ENCODE results near the gene RPF1.
"Not testable (repeated sequence)": the region's sequence is repeated elsewhere in the genome, so short reads cannot be mapped to it uniquely, and the experiment has no call there.

Gene RPF1

DNA sequence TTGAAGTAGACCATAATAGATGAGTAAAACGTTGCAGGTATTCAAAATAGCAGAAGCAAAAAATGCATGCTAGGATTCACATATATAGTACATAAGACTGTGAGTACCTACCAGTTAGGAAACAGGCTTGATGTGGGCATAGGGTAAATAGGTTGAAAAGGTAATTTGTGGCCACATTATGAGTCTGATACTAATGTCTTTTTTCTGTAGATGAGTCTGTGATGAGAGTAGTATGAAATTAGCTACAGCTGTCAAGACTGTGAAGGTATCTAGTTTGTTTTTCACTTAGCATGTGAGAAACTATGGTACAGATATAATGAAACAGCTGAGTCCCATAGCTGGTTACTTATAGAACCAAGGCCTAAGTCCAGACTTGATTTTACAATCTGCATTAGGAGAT, 14.7 kb downstream of the RPF1 start:
- no peak for DNase-seq

GRCh38 chr1:84496498-84496897, 17.4 kb downstream of the RPF1 start:
- DNase-seq, result no peak

GRCh38 chr1:84497631-84498275, 18.7 kb downstream of the RPF1 start:
- peak; percentile 33 for DNase-seq

GRCh38 chr1:84502927-84503326, 23.9 kb downstream of the RPF1 start:
- DNase-seq, result no peak

DNA sequence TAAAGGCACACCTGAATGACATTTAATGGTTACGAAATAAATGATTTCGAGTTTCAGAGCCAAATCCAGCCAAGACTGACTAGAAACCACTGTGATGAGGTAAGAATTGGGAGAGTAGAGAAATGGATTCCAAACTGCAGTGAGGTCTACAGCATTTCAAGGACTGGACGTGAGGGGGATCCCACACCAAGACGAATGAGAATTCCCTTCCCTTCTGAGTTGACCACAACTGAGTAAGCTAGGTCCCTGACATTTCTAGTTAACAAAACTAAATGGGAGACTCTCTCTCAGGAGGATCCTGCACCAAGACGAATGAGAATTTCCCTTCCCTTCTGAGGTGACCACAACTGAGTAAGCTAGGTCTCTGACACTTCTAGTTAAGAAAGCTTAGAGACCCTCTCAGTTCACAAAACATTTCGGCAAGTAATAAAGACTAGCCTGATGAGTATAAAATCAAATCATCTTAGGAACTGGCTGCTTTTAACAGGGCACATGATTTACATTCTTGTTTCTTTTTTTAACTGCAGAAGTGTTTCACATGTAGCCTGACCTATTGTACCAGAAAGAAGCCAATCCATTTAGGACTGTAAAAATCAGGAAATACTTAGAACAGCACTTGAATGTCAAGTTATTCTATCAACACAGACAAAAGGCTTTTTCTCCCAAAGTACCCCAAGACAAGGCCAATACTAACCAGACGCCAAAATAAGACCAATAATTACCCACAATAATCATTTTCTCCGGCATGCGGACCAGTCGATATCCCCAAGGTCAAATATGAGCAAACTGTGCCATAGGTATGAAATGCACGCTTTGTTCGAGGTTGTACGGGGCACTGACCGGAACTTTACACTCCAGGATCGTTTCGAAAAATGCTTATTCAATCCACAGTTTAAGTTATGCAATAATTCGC, 25.8 kb downstream of the RPF1 start:
- peak; percentile 28 for DNase-seq

- peak; percentile 83 for DNase-seq
Measured at GRCh38 chr1:84505493-84506001, 26.5 kb downstream of the RPF1 start.

GRCh38 chr1:84506002-84506728, 27.1 kb downstream of the RPF1 start, which contains the start of the genes GNG5 and SPATA1:
Gene GNG5, minus strand, starts transcription at chr1:84506581. Its CDS starts 490 bp downstream, at chr1:84506091.
Gene SPATA1, plus strand, starts transcription at chr1:84506386. Its CDS starts 9,974 bp downstream, at chr1:84516360.
- peak; percentile 99 for DNase-seq

- DNase-seq, result peak; percentile 20
Measured at GRCh38 chr1:84506729-84507453, 27.8 kb downstream of the RPF1 start.

- not testable (repeated sequence) for DNase-seq
Measured at GRCh38 chr1:84507887-84508286, 28.8 kb downstream of the RPF1 start.

- DNase-seq, result no peak
Measured at GRCh38 chr1:84508510-84508909, 29.4 kb downstream of the RPF1 start.

GRCh38 chr1:84509029-84509428, 30.0 kb downstream of the RPF1 start:
- DNase-seq, result no peak

DNA sequence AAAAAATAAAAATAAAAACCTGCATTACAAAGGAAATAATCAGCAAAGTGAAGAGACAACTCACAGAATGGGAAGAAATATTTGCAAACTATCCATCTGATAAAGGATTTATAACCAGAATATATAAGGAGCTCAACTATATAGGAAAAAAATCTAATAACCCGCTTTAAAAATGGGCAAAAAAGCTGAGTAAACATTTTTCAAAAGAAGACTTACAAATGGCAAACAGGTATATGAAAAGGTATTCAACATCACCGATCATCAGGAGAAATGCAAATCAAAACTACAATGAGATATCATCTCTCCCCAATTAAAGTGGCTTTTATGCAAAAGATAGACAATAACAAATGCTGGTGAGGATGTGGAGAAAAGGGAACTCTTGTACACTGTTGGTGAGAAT, 31.1 kb downstream of the RPF1 start:
- DNase-seq, result no peak

DNA sequence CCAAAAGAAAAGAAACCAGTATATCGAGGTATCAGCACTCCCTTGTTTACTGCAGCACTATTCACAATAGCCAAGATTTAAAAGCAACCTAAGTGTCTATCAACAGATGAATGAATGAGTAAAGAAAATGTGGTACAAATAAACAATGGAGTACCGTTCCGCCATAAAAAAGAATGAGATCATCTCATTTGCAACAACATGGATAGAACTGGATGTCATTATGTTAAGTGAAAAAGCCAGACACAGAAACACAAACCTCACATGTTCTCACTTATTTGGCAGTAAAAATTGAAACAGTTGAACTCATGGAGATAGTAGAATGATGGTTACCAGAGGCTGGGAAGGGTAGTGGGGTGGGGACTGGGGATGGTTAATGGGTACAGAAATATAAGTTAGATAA, 31.6 kb downstream of the RPF1 start:
- DNase-seq, result no peak

GRCh38 chr1:84524590-84524989, 45.5 kb downstream of the RPF1 start:
- no peak for DNase-seq

GRCh38 chr1:84525779-84526178, 46.7 kb downstream of the RPF1 start:
- DNase-seq, result no peak

DNA sequence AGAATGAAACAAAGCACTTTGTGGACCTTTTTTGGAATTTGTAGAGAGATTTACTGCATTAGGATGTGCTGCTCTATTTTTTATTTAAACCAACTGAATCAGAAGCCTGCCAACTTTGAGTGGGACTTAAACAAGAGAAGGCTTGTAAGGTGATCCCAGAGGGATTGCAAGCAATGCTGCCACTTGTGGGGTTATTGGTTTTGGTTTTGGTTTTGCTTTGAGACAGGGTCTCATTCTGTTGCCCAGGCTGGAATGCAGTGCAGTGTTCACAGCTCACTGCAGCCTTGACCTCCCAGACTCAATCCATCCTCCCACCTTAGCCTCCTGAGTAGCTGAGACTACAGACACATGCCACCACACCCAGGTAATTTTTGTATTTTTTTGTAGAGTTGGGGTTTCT, 59.5 kb downstream of the RPF1 start:
- DNase-seq, result no peak

GRCh38 chr1:84539972-84540371, 60.9 kb downstream of the RPF1 start:
- DNase-seq, result no peak

GRCh38 chr1:84540759-84541158, 61.7 kb downstream of the RPF1 start:
- no peak for DNase-seq

- DNase-seq, result peak; percentile 45
Measured at GRCh38 chr1:84541679-84542078, 62.6 kb downstream of the RPF1 start.
